Measurements from ENCODE around the gene OR52B2. TPM values are rescaled to one million over a fixed set of nuclear protein-coding genes. Genes with fewer than 3 reads are reported as not detected.

The OR52B2 gene
- total RNA-seq, 1 experiment from 2014 or later, result not detected

GRCh38 chr11:6175440-6175839 lies 5.3 kb upstream of the OR52B2 start:
- ATAC-seq (no peak), DNase-seq (no peak)
- CTCF ChIA-PET, result no interaction called here

GRCh38 chr11:6156628-6157359 lies 13.3 kb downstream of the OR52B2 start:
- Histone ChIP-seq H4K20me1 (ENCODE audit: low read length) (no peaks in the 10 kb centered on the region), H3K36me3 (ENCODE audit: low read depth, low read length) (no peaks in the 10 kb centered on the region), H3K4me2 (ENCODE audit: low read length) (no peak overlapping the region), H3K9me2 (replicated peaks; ENCODE audit: low read length) (no peaks in the 10 kb centered on the region), H3K9me3 (ENCODE audit: low read length) (no peaks in the 10 kb centered on the region), H2AFZ (ENCODE audit: low read length) (no peak overlapping the region), H3K4me1 (ENCODE audit: insufficient read depth, low read length) (no peaks in the 10 kb centered on the region), H3K9ac (ENCODE audit: low read length) (no peak overlapping the region), H3K27me3 (ENCODE audit: low read length) (no peaks in the 10 kb centered on the region; the same call in 1 of the 2 replicates), H3K27ac (ENCODE audit: low read length) (no peak overlapping the region), H3F3A (ENCODE audit: low read length, unreplicated experiment) (no peaks in the 10 kb centered on the region), H3K79me2 (ENCODE audit: low read length) (no peaks in the 10 kb centered on the region), H3K4me3 (ENCODE audit: low read length) (no peak overlapping the region)
- TF ChIP-seq EZH2 (IDR thresholded peaks at IDR 0.05; ENCODE audit: low read length, unreplicated experiment), result no peak
- TF ChIP-seq, protein P1, sequence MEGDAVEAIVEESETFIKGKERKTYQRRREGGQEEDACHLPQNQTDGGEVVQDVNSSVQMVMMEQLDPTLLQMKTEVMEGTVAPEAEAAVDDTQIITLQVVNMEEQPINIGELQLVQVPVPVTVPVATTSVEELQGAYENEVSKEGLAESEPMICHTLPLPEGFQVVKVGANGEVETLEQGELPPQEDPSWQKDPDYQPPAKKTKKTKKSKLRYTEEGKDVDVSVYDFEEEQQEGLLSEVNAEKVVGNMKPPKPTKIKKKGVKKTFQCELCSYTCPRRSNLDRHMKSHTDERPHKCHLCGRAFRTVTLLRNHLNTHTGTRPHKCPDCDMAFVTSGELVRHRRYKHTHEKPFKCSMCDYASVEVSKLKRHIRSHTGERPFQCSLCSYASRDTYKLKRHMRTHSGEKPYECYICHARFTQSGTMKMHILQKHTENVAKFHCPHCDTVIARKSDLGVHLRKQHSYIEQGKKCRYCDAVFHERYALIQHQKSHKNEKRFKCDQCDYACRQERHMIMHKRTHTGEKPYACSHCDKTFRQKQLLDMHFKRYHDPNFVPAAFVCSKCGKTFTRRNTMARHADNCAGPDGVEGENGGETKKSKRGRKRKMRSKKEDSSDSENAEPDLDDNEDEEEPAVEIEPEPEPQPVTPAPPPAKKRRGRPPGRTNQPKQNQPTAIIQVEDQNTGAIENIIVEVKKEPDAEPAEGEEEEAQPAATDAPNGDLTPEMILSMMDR (conservative IDR thresholded peaks at IDR 0.05; ENCODE audit: low read depth, low read length), result no peak
- TF ChIP-seq EZH2phosphoT487 (IDR thresholded peaks at IDR 0.05; ENCODE audit: borderline replicate concordance, low read length), result no peak
- no peak for DNase-seq
- CTCF ChIA-PET, result no interaction called here
- intact Hi-C loops (cut with micrococcal nuclease), result no loop called here
- POLR2A ChIA-PET (ENCODE audit: unreplicated experiment), result no interaction called here
- no TSS peak for BruUV-seq (replicated peaks)
- no peak for ATAC-seq

More at GRCh38 chr11:6175440-6175839, 5.3 kb upstream of the OR52B2 start:
- BruUV-seq (replicated peaks), result no TSS peak
- TF ChIP-seq, protein P1 (conservative IDR thresholded peaks at IDR 0.05; ENCODE audit: low read depth, low read length), result no peak
- TF ChIP-seq EZH2 (IDR thresholded peaks at IDR 0.05; ENCODE audit: low read length, unreplicated experiment), result no peak
- TF ChIP-seq EZH2phosphoT487 (IDR thresholded peaks at IDR 0.05; ENCODE audit: borderline replicate concordance, low read length), result no peak
- H3K79me2 ChIP-seq (ENCODE audit: low read length), result no peaks in the 10 kb centered on the region
- no peak overlapping the region for H3K27ac ChIP-seq (ENCODE audit: low read length)
- intact Hi-C loops (cut with micrococcal nuclease), result no loop called here
- H3K9me2 ChIP-seq (replicated peaks; ENCODE audit: low read length), result no peaks in the 10 kb centered on the region
- no peak overlapping the region for H2AFZ ChIP-seq (ENCODE audit: low read length)
- H3F3A ChIP-seq (ENCODE audit: low read length, unreplicated experiment), result no peaks in the 10 kb centered on the region
- H3K27me3 ChIP-seq (ENCODE audit: low read length), result peaks cover 8% of the 10 kb centered on the region
- no peaks in the 10 kb centered on the region for H3K36me3 ChIP-seq (ENCODE audit: low read depth, low read length)
- H3K4me3 ChIP-seq (ENCODE audit: low read length), result no peak overlapping the region
- POLR2A ChIA-PET (ENCODE audit: unreplicated experiment), result no interaction called here
- H3K9me3 ChIP-seq (ENCODE audit: low read length), result no peaks in the 10 kb centered on the region
- H3K4me1 ChIP-seq (ENCODE audit: insufficient read depth, low read length), result no peaks in the 10 kb centered on the region
- no peak overlapping the region for H3K4me2 ChIP-seq (ENCODE audit: low read length)
- H4K20me1 ChIP-seq (ENCODE audit: low read length), result no peaks in the 10 kb centered on the region
- H3K9ac ChIP-seq (ENCODE audit: low read length), result no peak overlapping the region

DNA sequence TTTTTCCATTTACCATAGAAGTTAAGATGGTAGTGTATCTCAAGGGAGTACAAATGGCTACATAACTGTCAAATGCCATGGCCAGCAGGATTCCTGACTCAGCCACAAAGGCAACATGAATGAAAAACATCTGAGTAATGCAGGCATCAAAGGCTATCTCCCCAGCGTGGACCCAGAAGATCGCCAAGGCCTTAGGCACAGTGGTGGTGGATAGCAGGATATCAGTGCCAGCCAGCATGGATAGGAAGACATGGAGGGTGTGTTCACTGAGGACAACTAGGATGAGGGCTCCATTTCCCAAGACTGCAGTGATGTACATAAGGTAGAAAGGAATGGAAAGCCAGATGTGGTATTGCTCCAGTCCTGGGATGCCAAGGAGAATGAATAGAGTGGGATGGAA lies 18.0 kb downstream of the OR52B2 start:
- H3K79me2 ChIP-seq (ENCODE audit: low read length), result no peaks in the 10 kb centered on the region
- H3K27ac ChIP-seq (ENCODE audit: low read length), result no peak overlapping the region
- DNase-seq (no peak), ATAC-seq (no peak)
- H3F3A ChIP-seq (ENCODE audit: low read length, unreplicated experiment), result no peaks in the 10 kb centered on the region
- CTCF ChIA-PET, result no interaction called here
- intact Hi-C loops (cut with micrococcal nuclease), result no loop called here
- no peak overlapping the region for H3K4me2 ChIP-seq (ENCODE audit: low read length)
- no peaks in the 10 kb centered on the region for H3K9me2 ChIP-seq (replicated peaks; ENCODE audit: low read length)
- POLR2A ChIA-PET (ENCODE audit: unreplicated experiment), result no interaction called here
- no TSS peak for BruUV-seq (replicated peaks)
- no peak overlapping the region for H2AFZ ChIP-seq (ENCODE audit: low read length)
- H3K27me3 ChIP-seq (ENCODE audit: low read length), result no peaks in the 10 kb centered on the region
- no peaks in the 10 kb centered on the region for H3K36me3 ChIP-seq (ENCODE audit: low read depth, low read length)
- no peaks in the 10 kb centered on the region for H4K20me1 ChIP-seq (ENCODE audit: low read length)
- TF ChIP-seq EZH2phosphoT487 (IDR thresholded peaks at IDR 0.05; ENCODE audit: borderline replicate concordance, low read length) (no peak), EZH2 (IDR thresholded peaks at IDR 0.05; ENCODE audit: low read length, unreplicated experiment) (no peak)
- TF ChIP-seq, protein P1 (conservative IDR thresholded peaks at IDR 0.05; ENCODE audit: low read depth, low read length), result no peak
- no peaks in the 10 kb centered on the region for H3K4me1 ChIP-seq (ENCODE audit: insufficient read depth, low read length)
- H3K9ac ChIP-seq (ENCODE audit: low read length), result no peak overlapping the region
- no peak overlapping the region for H3K4me3 ChIP-seq (ENCODE audit: low read length)
- H3K9me3 ChIP-seq (ENCODE audit: low read length), result no peaks in the 10 kb centered on the region

All from PC-3 (cell line).